Right lobe of liver (tissue), 6 donors: Measurements from ENCODE around the gene PLEKHG4B. TPM values are rescaled to one million over a fixed set of nuclear protein-coding genes. Genes with fewer than 3 reads are reported as not detected.
"Not testable (repeated sequence)": the region's sequence is repeated elsewhere in the genome, so short reads cannot be mapped to it uniquely, and the experiment has no call there.

ENCODE experiments used
- ATAC-seq, 4 donors: fragments of 200-7000 bp; cut with Tn5 transposase; one replicate each; pipeline ENCODE4 v1.9.1; 2020; ENCODE audit warnings: mild to moderate bottlenecking in 4 of 4, moderate library complexity in 4 of 4
- DNase-seq, 3 donors: peaks; one replicate each; pipeline ENCODE4 v3.0.0-alpha.2; 2020
- H3K27ac ChIP-seq, 3 donors: fragments of 200-600 bp; one replicate each; pipeline ENCODE4 v1.8.0; 2022
- H3K27me3 ChIP-seq, 2 donors: fragments of 200-600 bp; one replicate each; pipeline ENCODE4 v1.8.0; 2022
- H3K36me3 ChIP-seq, 4 donors: fragments of 200-600 bp; sonication (generic) in 1 of 4; one replicate each; pipeline versions ENCODE4 v1.5.1 to v1.8.0; 2017 to 2022; ENCODE audit warnings: control low read depth in 1 of 4
- H3K4me1 ChIP-seq, 4 donors: fragments of 200-600 bp; sonication (generic) in 1 of 4; one replicate each; pipeline versions ENCODE4 v1.5.1 to v1.8.0; 2017 to 2022; ENCODE audit warnings: control low read depth in 1 of 4
- H3K4me3 ChIP-seq, 3 donors: fragments of 200-600 bp; one replicate each; pipeline ENCODE4 v1.8.0; 2022
- H3K9me3 ChIP-seq, 4 donors: fragments of 200-600 bp; sonication (generic) in 1 of 4; one replicate each; pipeline versions ENCODE4 v1.5.1 to v1.8.0; 2017 to 2022; ENCODE audit warnings: control low read depth in 1 of 4
- CTCF ChIP-seq, 4 donors: fragments of 200-600 bp in 3 of 4; fragments of 450-650 bp in 1 of 4; IDR thresholded peaks; one replicate each; pipeline versions ENCODE4 v1.5.1 to v1.8.0; 2016 to 2022; ENCODE audit warnings: antibody characterized with exemption in 4 of 4, mild to moderate bottlenecking in 2 of 4
- POLR2A ChIP-seq: fragments of 450-650 bp; IDR thresholded peaks from one replicate; pipeline ENCODE4 v1.6.1; 2017; ENCODE audit warnings: antibody characterized with exemption, mild to moderate bottlenecking
- WGBS: methylation state at CpG from one replicate; pipeline ENCODE4 v1.1.6; 2018; ENCODE audit warnings: low coverage, low lambda C conversion rate; ENCODE audit not compliant: insufficient coverage; ENCODE audit errors: missing lambda C conversion rate; 5-methylcytosine and 5-hydroxymethylcytosine counted together
- intact Hi-C, 2 donors: fragments of 100-400 bp; cut with DNase I; formaldehyde crosslinking; loops; one replicate each; pipeline versions ENCODE4 v1.11.2 to v1.14.1; 2022
- total RNA-seq, 6 experiments: library from RNA; depleted of rRNA in 2 of 6; stranded (reverse); fragments of >200 nt in 2 of 6; fragmentation: NEBNext Ultra II Directional in 3 of 6; extraction: Animal tissue kit (Norgen Biotek cat#: 25700) in 3 of 6; gene quantifications; one replicate each; pipeline versions ENCODE4 v1.1.0 to v1.2.4, GENCODE V29; 2016 to 2023
- donor health status: DM: no; HTN: yes; CAD: no.
- donor health status: DM: no; HTN: no; CAD: no.
- donor health status: DM: no; HTN: no; CAD: no.
- donor health status: DM: no; HTN: yes; CAD: no.
- donor health status: DM: no; HTN: yes; CAD: no.

Gene PLEKHG4B
- total RNA-seq, 6 experiments from 2014 or later: 0.13 to 0.18 TPM; not detected in 4

DNA sequence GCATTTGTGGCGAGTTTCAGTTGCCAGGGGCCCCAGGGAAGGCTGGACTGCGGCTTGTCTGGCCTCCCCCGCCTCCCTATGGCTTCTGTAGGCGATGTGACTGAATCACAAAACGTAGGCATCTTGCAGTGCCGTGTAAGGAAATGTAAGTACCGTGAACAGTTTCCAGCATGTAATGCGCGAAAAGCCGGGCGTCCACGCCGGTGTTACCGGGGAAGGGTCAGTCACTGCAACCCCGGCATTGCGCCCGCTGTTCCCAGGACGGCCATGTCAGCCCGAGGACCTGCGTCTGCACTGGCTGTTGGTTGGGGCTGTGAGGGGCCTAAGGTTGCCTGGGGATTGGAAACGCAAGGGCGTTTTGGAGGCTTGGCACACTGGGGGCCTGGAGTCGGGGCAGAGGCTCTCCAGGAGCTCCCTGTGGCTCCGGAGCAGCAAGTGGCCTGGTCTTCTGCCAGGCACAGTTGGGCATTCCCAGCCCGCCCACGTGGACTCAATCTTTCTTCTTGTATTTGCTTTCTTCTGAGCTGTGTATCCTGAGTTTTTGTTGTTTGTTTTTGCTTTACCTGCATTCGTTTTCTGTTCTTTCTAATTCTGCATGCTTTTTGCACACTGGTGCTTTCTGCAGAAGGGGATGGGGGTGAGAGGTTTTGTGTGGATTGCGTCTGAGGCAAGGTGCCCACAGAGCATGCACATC is 36.9 kb upstream of the PLEKHG4B start:
- no peak for DNase-seq
- Histone ChIP-seq H3K36me3 (no peaks in the 10 kb centered on the region), H3K4me3 (no peak overlapping the region), H3K9me3 (no peaks in the 10 kb centered on the region), H3K27ac (no peak overlapping the region), H3K27me3 (peaks cover 0 to 5% of the 10 kb centered on the region in 2 donors), H3K4me1 (no peaks in the 10 kb centered on the region)
- 76% methylated on average over 12 of the region's 28 CpGs for WGBS
- TF ChIP-seq CTCF (IDR thresholded peaks at IDR 0.05) (no peak), POLR2A (no peak)
- intact Hi-C loops: no loop called here
- no peak for ATAC-seq

- TF ChIP-seq POLR2A: no peak
- TF ChIP-seq CTCF (IDR thresholded peaks at IDR 0.05): no peak
- Histone ChIP-seq H3K9me3 (no peaks in the 10 kb centered on the region), H3K4me3 (no peak overlapping the region), H3K27ac (no peak overlapping the region), H3K27me3 (peaks cover 0 to 5% of the 10 kb centered on the region in 2 donors), H3K4me1 (no peaks in the 10 kb centered on the region), H3K36me3 (no peaks in the 10 kb centered on the region)
- ATAC-seq (no peak), DNase-seq (no peak)
- intact Hi-C loops: no loop called here
- 88% methylated on average over 1 of the region's 9 CpGs for WGBS
Observed at GRCh38 chr5:56561-57290, 35.2 kb upstream of the PLEKHG4B start.

- WGBS: 38% methylated on average over 1 of the region's 1 CpG
- H3K9me3 ChIP-seq, DNase-seq, H3K36me3 ChIP-seq, H3K27me3 ChIP-seq, intact Hi-C loops, H3K4me3 ChIP-seq, H3K27ac ChIP-seq, ATAC-seq, H3K4me1 ChIP-seq: not testable (repeated sequence)
Observed at GRCh38 chr5:60250-60649, 31.7 kb upstream of the PLEKHG4B start.

- TF ChIP-seq CTCF (IDR thresholded peaks at IDR 0.05) (no peak), POLR2A (no peak)
- Histone ChIP-seq H3K9me3 (no peaks in the 10 kb centered on the region), H3K27me3 (no peaks in the 10 kb centered on the region), H3K4me3 (no peak overlapping the region), H3K27ac (no peak overlapping the region), H3K36me3 (no peaks in the 10 kb centered on the region), H3K4me1 (no peaks in the 10 kb centered on the region)
- DNase-seq (no peak), ATAC-seq (no peak)
- intact Hi-C loops: no loop called here
- WGBS: 65% methylated on average over 1 of the region's 1 CpG
Observed at GRCh38 chr5:70440-70839, 21.5 kb upstream of the PLEKHG4B start.

- H3K9me3 ChIP-seq, H3K36me3 ChIP-seq, ATAC-seq, DNase-seq, H3K27me3 ChIP-seq, H3K27ac ChIP-seq, H3K4me1 ChIP-seq, intact Hi-C loops, H3K4me3 ChIP-seq: not testable (repeated sequence)
- WGBS: 68% methylated on average over 8 of the region's 31 CpGs
Observed at GRCh38 chr5:72316-73180, 19.4 kb upstream of the PLEKHG4B start.

DNA sequence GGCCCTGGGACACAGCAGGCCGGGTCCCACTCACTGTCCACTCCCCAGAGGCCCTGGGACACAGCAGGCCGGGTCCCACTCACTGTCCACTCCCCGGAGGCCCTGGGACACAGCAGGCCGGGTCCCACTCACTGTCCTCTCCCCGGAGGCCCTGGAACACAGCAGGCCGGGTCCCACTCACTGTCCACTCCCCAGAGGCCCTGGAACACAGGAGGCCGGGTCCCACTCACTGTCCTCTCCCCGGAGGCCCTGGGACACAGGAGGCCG is 18.9 kb upstream of the PLEKHG4B start:
- H3K9me3 ChIP-seq, H3K36me3 ChIP-seq, ATAC-seq, H3K4me1 ChIP-seq, intact Hi-C loops, H3K4me3 ChIP-seq, H3K27ac ChIP-seq, DNase-seq, H3K27me3 ChIP-seq: not testable (repeated sequence)
- WGBS: no CpG with 5 or more reads among the region's 9 CpGs
